Ascending aorta (tissue), 2 donors: ENCODE data around the gene ARSK. TPM values are rescaled to one million over a fixed set of nuclear protein-coding genes. Genes with fewer than 3 reads are reported as not detected.

Source experiments
- DNase-seq, 2 donors: peaks; one replicate each; pipeline ENCODE4 v3.0.0-alpha.2; 2019; ENCODE audit warnings: low spot score in 2 of 2
- H3K27ac ChIP-seq, 2 donors: fragments of 200-600 bp; sonication (generic); one replicate each; pipeline ENCODE4 v1.5.1; 2016 to 2017; ENCODE audit warnings: mild to moderate bottlenecking in 1 of 2
- H3K27me3 ChIP-seq: fragments of 200-600 bp; sonication (generic); one replicate; pipeline ENCODE4 v1.5.1; 2017
- H3K36me3 ChIP-seq, 2 donors: fragments of 200-600 bp; sonication (generic); one replicate each; pipeline ENCODE4 v1.5.1; 2016
- H3K4me1 ChIP-seq, 2 donors: fragments of 200-600 bp; sonication (generic); one replicate each; pipeline ENCODE4 v1.5.1; 2016 to 2017; ENCODE audit warnings: mild to moderate bottlenecking in 1 of 2
- H3K4me3 ChIP-seq, 2 donors: fragments of 200-600 bp; sonication (generic); one replicate each; pipeline ENCODE4 v1.5.1; 2016 to 2017; ENCODE audit warnings: mild to moderate bottlenecking in 1 of 2
- H3K9me3 ChIP-seq, 2 donors: fragments of 200-600 bp; sonication (generic); one replicate each; pipeline ENCODE4 v1.5.1; 2016
- CTCF ChIP-seq, 3 experiments: fragments of 200-600 bp in 2 of 3; fragments of 450-650 bp in 1 of 3; sonication (generic) in 2 of 3; IDR thresholded peaks; one replicate each; pipeline ENCODE4 v1.5.1; 2016 to 2019; ENCODE audit warnings: antibody characterized with exemption in 3 of 3, mild to moderate bottlenecking in 1 of 3, moderate library complexity in 1 of 3
- intact Hi-C: fragments of 100-400 bp; cut with DNase I; formaldehyde crosslinking; loops from one replicate; pipeline ENCODE4 v1.15.1; 2023
- total RNA-seq: library from RNA; depleted of rRNA; stranded (reverse); fragments of >200 nt; gene quantifications from one replicate; pipeline ENCODE4 v1.1.0, GENCODE V29; 2016

Gene ARSK
- total RNA-seq, 1 donor from 2014 or later, result 3.6 TPM

- no peak for TF ChIP-seq CTCF (IDR thresholded peaks at IDR 0.05)
- Histone ChIP-seq H3K27ac (no peak overlapping the region), H3K4me3 (no peak overlapping the region), H3K4me1 (no peaks in the 10 kb centered on the region), H3K27me3 (no peaks in the 10 kb centered on the region), H3K36me3 (peaks cover 43 to 79% of the 10 kb centered on the region in 2 donors), H3K9me3 (no peaks in the 10 kb centered on the region)
- intact Hi-C loops, result no loop called here
- DNase-seq, result no peak
Measured at GRCh38 chr5:95519681-95520080, 35.2 kb upstream of the ARSK start.

- H3K4me3 ChIP-seq, result no peak overlapping the region
- no peaks in the 10 kb centered on the region for H3K9me3 ChIP-seq
- intact Hi-C loops, result no loop called here
- DNase-seq, result no peak
- no peak overlapping the region for H3K27ac ChIP-seq
- no peaks in the 10 kb centered on the region for H3K27me3 ChIP-seq
- TF ChIP-seq CTCF (IDR thresholded peaks at IDR 0.05), result no peak
- no peaks in the 10 kb centered on the region for H3K4me1 ChIP-seq
- peaks cover 38 to 74% of the 10 kb centered on the region in 2 donors for H3K36me3 ChIP-seq
Measured at GRCh38 chr5:95520206-95520605, 34.7 kb upstream of the ARSK start.

- TF ChIP-seq CTCF (IDR thresholded peaks at IDR 0.05), result no peak
- H3K4me1 ChIP-seq, result no peaks in the 10 kb centered on the region
- intact Hi-C loops, result no loop called here
- no peaks in the 10 kb centered on the region for H3K9me3 ChIP-seq
- peaks cover 22 to 67% of the 10 kb centered on the region in 2 donors for H3K36me3 ChIP-seq
- H3K4me3 ChIP-seq, result no peak overlapping the region
- H3K27ac ChIP-seq, result no peak overlapping the region
- no peak for DNase-seq
- H3K27me3 ChIP-seq, result no peaks in the 10 kb centered on the region
Measured at GRCh38 chr5:95524423-95524822, 30.5 kb upstream of the ARSK start.

GRCh38 chr5:95526871-95527270 lies 28.0 kb upstream of the ARSK start:
- no peaks in the 10 kb centered on the region for H3K9me3 ChIP-seq
- no peak overlapping the region for H3K4me3 ChIP-seq
- DNase-seq, result no peak
- no peak overlapping the region for H3K27ac ChIP-seq
- no peak for TF ChIP-seq CTCF (IDR thresholded peaks at IDR 0.05)
- H3K36me3 ChIP-seq, result peaks cover 17 to 51% of the 10 kb centered on the region in 2 donors
- H3K27me3 ChIP-seq, result no peaks in the 10 kb centered on the region
- intact Hi-C loops, result no loop called here
- H3K4me1 ChIP-seq, result no peaks in the 10 kb centered on the region

GRCh38 chr5:95528565-95528964 lies 26.3 kb upstream of the ARSK start:
- intact Hi-C loops, result no loop called here
- Histone ChIP-seq H3K27ac (no peak overlapping the region), H3K36me3 (peaks cover 13 to 36% of the 10 kb centered on the region in 2 donors), H3K27me3 (no peaks in the 10 kb centered on the region), H3K9me3 (no peaks in the 10 kb centered on the region), H3K4me1 (no peaks in the 10 kb centered on the region), H3K4me3 (no peak overlapping the region)
- no peak for TF ChIP-seq CTCF (IDR thresholded peaks at IDR 0.05)
- DNase-seq, result no peak

- peaks cover 15 to 36% of the 10 kb centered on the region in 2 donors for H3K36me3 ChIP-seq
- no peak for TF ChIP-seq CTCF (IDR thresholded peaks at IDR 0.05)
- H3K4me1 ChIP-seq, result no peaks in the 10 kb centered on the region
- no peak overlapping the region for H3K4me3 ChIP-seq
- H3K27me3 ChIP-seq, result no peaks in the 10 kb centered on the region
- H3K9me3 ChIP-seq, result no peaks in the 10 kb centered on the region
- intact Hi-C loops, result no loop called here
- no peak for DNase-seq
- no peak overlapping the region for H3K27ac ChIP-seq
Measured at GRCh38 chr5:95530416-95530815, 24.5 kb upstream of the ARSK start.
